CD4-positive, alpha-beta T cell (primary cell): Measurements from ENCODE around the gene LPAR1. TPM values are rescaled to one million over a fixed set of nuclear protein-coding genes. Genes with fewer than 3 reads are reported as not detected.

Source experiments
- ATAC-seq: fragments of 200-7000 bp; cut with Tn5 transposase; one replicate; pipeline ENCODE4 v1.10.0; 2022; ENCODE audit warnings: mild to moderate bottlenecking; ENCODE audit not compliant: poor library complexity
- CTCF ChIA-PET: fragments of 350-600 bp; sonication (Branson Sonifier 250); formaldehyde crosslinking; loops from one replicate; lab custom pipeline; 2021; ENCODE audit warnings: antibody characterized with exemption, inconsistent platforms; lab: Charles Lee
- POLR2A ChIA-PET: fragments of 350-600 bp; sonication (Branson Sonifier 250); formaldehyde crosslinking; loops from one replicate; lab custom pipeline; 2021; ENCODE audit warnings: antibody characterized with exemption, inconsistent platforms; lab: Charles Lee
- DNase-seq, 14 experiments: peaks; one replicate each; pipeline ENCODE4 v3.0.0-alpha.2; 2013 to 2020; ENCODE audit warnings: mixed read lengths in 2 of 14
- H3K27ac ChIP-seq, 2 donors: one replicate each; pipeline versions ENCODE4 v1.5.1 to v1.7.0; 2013; ENCODE audit warnings: low read length in 2 of 2, low read depth in 1 of 2, mild to moderate bottlenecking in 1 of 2
- H3K27me3 ChIP-seq, 2 experiments: 1 replicate in 1 of 2; 2 replicates in 1 of 2; pipeline versions ENCODE4 v1.6.1 to v1.7.0; 2013; ENCODE audit warnings: low read length in 2 of 2, control low read depth in 1 of 2, mild to moderate bottlenecking in 1 of 2, moderate library complexity in 1 of 2; ENCODE audit not compliant: insufficient read depth in 2 of 2, control insufficient read depth in 1 of 2
- H3K36me3 ChIP-seq: one replicate; pipeline ENCODE4 v1.6.1; 2013; ENCODE audit warnings: low read length, control low read depth; ENCODE audit not compliant: insufficient read depth
- H3K4me1 ChIP-seq: one replicate; pipeline ENCODE4 v1.6.1; 2013; ENCODE audit warnings: low read length, control low read depth; ENCODE audit not compliant: insufficient read depth
- H3K4me3 ChIP-seq: one replicate; pipeline ENCODE4 v1.5.1; 2013; ENCODE audit warnings: mild to moderate bottlenecking, low read length, moderate library complexity
- H3K9me3 ChIP-seq, 2 experiments: 1 replicate in 1 of 2; 2 replicates in 1 of 2; pipeline versions ENCODE4 v1.6.1 to v1.7.0; 2013; ENCODE audit warnings: low read length in 2 of 2, mild to moderate bottlenecking in 2 of 2, control low read depth in 1 of 2, moderate library complexity in 1 of 2; ENCODE audit not compliant: control insufficient read depth in 1 of 2, insufficient read depth in 1 of 2
- H3K27ac Mint-ChIP-seq: one replicate; pipeline ENCODE4 v1.8.0; 2020; ENCODE audit warnings: mixed read lengths
- H3K27me3 Mint-ChIP-seq: one replicate; pipeline ENCODE4 v1.8.0; 2021; ENCODE audit warnings: mixed read lengths
- H3K36me3 Mint-ChIP-seq: one replicate; pipeline ENCODE4 v1.8.0; 2021; ENCODE audit warnings: low read depth, mixed read lengths
- H3K4me1 Mint-ChIP-seq: one replicate; pipeline ENCODE4 v1.8.0; 2021; ENCODE audit warnings: low read depth, mixed read lengths
- H3K4me3 Mint-ChIP-seq: one replicate; pipeline ENCODE4 v1.8.0; 2020; ENCODE audit warnings: mild to moderate bottlenecking, mixed read lengths
- H3K9me3 Mint-ChIP-seq: one replicate; pipeline ENCODE4 v1.8.0; 2020; ENCODE audit warnings: mixed read lengths
- intact Hi-C, 2 experiments: fragments of 100-400 bp; cut with DNase I in 1 of 2; cut with micrococcal nuclease in 1 of 2; formaldehyde crosslinking; loops; one replicate each; pipeline versions ENCODE4 v1.15.1 to v1.9.0; 2023 to 2025; cut with DNase I, micrococcal nuclease
- total RNA-seq, 174 experiments: library from RNA in 2 of 174; stranded (reverse) in 2 of 174; gene quantifications; one replicate each; pipeline ENCODE4 v1.2.3 and lab custom pipeline; 2021 to 2026
- TF ChIP-seq, protein P1 (sequence below): fragments of 200-600 bp; IDR thresholded peaks from one replicate; pipeline ENCODE4 v1.8.0; 2022; ENCODE audit warnings: antibody characterized with exemption, mild to moderate bottlenecking

The LPAR1 gene
- total RNA-seq, 2 experiments from 2014 or later = not detected

DNA sequence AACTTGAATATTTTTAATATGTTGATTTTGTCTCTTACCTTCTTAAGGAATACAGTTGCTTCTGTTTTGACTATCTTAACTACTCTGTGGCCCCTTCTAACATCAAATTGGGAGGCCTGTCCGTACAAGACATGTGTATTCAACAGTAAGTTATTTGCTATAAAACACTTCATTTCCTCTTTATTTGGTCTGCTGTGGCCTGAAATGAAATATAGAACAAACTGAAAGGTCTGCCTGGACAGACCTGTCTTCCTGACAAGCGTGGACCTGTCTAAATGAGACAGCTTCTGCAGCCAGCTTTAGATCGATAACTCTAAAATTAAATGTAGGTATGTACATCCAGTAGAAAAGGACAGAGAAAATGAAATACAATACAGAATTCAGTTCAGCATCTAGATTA, 2.2 kb upstream of the LPAR1 start:
- no peak for DNase-seq
- intact Hi-C loops = no loop called here

GRCh38 chr9:111039231-111039906, 1.1 kb upstream of the LPAR1 start:
- Histone ChIP-seq H3K4me1 (peaks cover 2% of the 10 kb centered on the region), H3K27me3 (peaks cover 13 to 34% of the 10 kb centered on the region in 2 experiments), H3K27ac (no peak overlapping the region), H3K9me3 (peaks cover 0 to 13% of the 10 kb centered on the region in 2 experiments), H3K36me3 (no peaks in the 10 kb centered on the region), H3K4me3 (no peak overlapping the region)
- Mint-ChIP-seq H3K27ac (no peak overlapping the region), H3K9me3 (no peaks in the 10 kb centered on the region), H3K36me3 (no peaks in the 10 kb centered on the region), H3K4me3 (peak overlapping the region; percentile 56), H3K4me1 (peaks cover 12% of the 10 kb centered on the region), H3K27me3 (peaks cover 62% of the 10 kb centered on the region)
- TF ChIP-seq, protein P1, sequence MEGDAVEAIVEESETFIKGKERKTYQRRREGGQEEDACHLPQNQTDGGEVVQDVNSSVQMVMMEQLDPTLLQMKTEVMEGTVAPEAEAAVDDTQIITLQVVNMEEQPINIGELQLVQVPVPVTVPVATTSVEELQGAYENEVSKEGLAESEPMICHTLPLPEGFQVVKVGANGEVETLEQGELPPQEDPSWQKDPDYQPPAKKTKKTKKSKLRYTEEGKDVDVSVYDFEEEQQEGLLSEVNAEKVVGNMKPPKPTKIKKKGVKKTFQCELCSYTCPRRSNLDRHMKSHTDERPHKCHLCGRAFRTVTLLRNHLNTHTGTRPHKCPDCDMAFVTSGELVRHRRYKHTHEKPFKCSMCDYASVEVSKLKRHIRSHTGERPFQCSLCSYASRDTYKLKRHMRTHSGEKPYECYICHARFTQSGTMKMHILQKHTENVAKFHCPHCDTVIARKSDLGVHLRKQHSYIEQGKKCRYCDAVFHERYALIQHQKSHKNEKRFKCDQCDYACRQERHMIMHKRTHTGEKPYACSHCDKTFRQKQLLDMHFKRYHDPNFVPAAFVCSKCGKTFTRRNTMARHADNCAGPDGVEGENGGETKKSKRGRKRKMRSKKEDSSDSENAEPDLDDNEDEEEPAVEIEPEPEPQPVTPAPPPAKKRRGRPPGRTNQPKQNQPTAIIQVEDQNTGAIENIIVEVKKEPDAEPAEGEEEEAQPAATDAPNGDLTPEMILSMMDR = no peak
- intact Hi-C loops = no loop called here
- POLR2A ChIA-PET = no interaction called here
- ATAC-seq (no peak), DNase-seq (no peak)
- CTCF ChIA-PET = no interaction called here

More for the DNA sequence above, 2.2 kb upstream of the LPAR1 start:
- no peaks in the 10 kb centered on the region for H3K36me3 Mint-ChIP-seq
- CTCF ChIA-PET = no interaction called here
- Histone ChIP-seq H3K27ac (no peak overlapping the region), H3K4me1 (peaks cover 2% of the 10 kb centered on the region), H3K27me3 (peaks cover 13 to 29% of the 10 kb centered on the region in 2 experiments), H3K4me3 (no peak overlapping the region), H3K36me3 (no peaks in the 10 kb centered on the region), H3K9me3 (peaks cover 0 to 13% of the 10 kb centered on the region in 2 experiments)
- TF ChIP-seq, protein P1 = no peak
- H3K9me3 Mint-ChIP-seq = no peaks in the 10 kb centered on the region
- H3K4me1 Mint-ChIP-seq = peaks cover 12% of the 10 kb centered on the region
- peaks cover 51% of the 10 kb centered on the region for H3K27me3 Mint-ChIP-seq
- no peak for ATAC-seq
- POLR2A ChIA-PET = no interaction called here
- no peak overlapping the region for H3K27ac Mint-ChIP-seq
- H3K4me3 Mint-ChIP-seq = no peak overlapping the region

DNA sequence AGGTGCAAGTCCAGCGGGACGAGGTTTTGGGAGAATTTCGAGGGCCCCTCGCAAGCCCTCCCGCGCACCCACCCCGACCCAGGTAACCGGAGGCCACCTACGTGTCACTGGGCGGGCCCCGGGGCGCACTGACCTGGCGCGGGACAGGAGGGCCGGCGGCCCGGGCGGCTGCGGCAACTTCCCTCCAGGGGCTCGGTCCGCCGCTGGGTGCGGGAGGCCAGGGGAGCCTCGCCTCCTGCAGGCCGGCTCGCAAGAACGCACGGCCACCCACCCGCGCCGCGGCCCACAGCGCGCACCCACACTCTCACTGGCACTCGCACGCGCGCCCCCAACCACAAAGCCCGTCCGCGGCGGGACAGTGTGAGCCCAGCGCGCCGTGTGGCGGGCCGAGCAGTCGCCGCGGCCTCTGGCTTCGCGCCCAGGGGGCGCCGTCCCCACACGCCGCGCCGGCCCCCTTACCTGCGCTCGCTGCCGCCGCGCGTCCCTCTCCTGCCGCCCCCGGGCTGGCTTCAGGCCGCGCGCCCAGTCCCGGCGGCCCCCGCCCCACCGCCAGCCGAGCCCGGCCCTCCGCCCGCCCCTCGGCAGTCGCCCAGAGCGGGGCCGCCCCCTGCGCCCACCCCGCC, 451 bp downstream of the LPAR1 start:
- Histone ChIP-seq H3K4me3 (peak overlapping the region; percentile 16), H3K36me3 (no peaks in the 10 kb centered on the region), H3K27ac (no peak overlapping the region), H3K4me1 (peaks cover 2% of the 10 kb centered on the region), H3K27me3 (peaks cover 13 to 34% of the 10 kb centered on the region in 2 experiments), H3K9me3 (peaks cover 0 to 13% of the 10 kb centered on the region in 2 experiments)
- no peaks in the 10 kb centered on the region for H3K36me3 Mint-ChIP-seq
- ChIA-PET POLR2A (no interaction called here), CTCF (no interaction called here)
- H3K4me1 Mint-ChIP-seq = peaks cover 12% of the 10 kb centered on the region
- no peaks in the 10 kb centered on the region for H3K9me3 Mint-ChIP-seq
- peaks cover 62% of the 10 kb centered on the region for H3K27me3 Mint-ChIP-seq
- no peak overlapping the region for H3K27ac Mint-ChIP-seq
- peak in 2 of 14 experiments; percentile 23 to 29 for DNase-seq
- ATAC-seq = no peak
- TF ChIP-seq, protein P1 = no peak
- no peak overlapping the region for H3K4me3 Mint-ChIP-seq
- intact Hi-C loops = no loop called here
